HG02571 (cell line): ENCODE measurements around the gene FCER1G.

ENCODE experiments used
- ATAC-seq: cut with Tn5 transposase; IDR thresholded peaks from one replicate; pipeline ENCODE4 v1.9.1; 2021; ENCODE audit warnings: mild to moderate bottlenecking, moderate library complexity; ENCODE audit not compliant: unreplicated experiment

Gene FCER1G

DNA sequence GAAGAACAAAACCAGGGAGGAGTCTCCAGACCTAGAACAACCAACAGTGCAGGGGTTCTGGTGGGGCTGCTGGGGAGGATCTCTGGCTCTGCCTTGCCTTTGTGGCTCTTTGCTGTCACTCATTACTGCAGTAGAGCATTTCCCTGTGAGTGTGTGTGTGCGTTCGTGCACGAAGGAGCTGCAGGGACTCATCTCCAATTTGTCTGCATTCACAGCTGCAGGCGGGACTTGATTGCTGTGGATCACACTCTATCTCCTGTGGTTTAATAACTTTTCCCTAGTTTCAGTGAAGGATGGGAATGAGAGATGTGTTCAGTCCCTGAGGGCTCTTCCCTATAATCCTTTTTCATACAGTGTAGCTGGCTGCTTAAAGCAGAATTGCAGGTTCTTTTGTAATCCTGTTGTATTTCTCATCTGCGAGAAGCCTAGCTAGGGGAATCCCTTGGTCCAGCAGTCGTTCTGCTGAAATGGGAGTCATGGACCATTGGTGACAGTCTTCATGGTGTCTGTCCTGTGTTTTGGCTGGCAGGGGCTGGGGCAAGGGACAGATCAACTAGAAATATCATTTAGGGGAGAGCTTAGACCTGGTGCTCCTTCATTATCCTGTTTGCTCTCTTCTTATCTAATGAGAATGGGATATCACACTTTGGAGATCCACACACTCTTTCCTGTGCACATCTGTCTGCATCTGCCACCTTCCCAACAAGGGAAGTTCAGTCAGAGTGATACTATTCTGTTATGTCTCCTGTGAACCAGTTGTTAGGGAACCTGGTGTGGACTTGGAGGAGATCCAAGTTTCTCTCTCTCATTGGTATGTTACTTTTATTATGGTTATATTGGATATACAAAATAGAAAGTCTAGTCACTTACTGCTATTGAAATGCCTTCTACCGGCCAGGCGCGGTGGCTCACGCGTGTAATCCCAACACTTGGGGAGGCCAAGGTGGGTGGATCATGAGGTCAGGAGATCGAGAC lies 46.5 kb downstream of the FCER1G start:
- ATAC-seq, result no peak

DNA sequence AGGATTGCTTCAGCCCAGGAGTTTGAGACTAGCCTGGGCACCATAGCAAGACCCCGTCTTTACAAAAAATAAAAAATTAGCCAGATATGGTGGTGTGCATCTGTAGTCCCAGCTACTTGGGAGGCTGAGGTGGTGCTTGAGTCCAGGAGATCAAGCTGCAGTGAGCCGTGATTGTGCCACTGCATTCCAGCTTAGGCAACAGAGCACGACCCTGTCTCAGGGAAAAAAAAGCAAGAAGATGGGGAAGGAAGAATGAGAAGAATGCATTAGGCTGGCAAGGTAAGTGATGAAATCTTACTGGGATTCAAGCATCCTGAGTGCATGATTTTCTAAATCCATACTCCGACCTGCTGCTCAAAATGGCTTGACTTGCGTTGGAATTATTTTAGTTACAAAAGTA lies 50.2 kb downstream of the FCER1G start:
- ATAC-seq, result no peak

DNA sequence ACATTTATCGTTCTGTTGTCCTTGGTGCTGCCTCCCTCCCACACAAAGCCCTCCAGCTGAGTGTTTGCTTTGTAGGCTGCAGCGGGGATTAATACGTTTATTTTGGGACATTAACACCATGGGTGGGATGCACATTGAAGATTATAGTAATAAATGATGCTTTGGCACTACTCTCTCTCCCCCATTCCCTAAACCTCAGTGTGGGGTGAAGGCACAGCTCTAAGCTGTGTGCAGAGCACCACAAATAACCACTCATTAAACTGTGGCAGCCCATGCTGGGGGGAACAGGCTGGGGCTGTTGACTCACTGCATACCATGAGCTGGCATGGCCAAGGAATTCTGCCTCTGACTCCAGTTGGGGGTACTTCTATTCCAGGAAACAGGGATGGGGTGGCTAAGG lies 51.1 kb downstream of the FCER1G start:
- ATAC-seq, result no peak

DNA sequence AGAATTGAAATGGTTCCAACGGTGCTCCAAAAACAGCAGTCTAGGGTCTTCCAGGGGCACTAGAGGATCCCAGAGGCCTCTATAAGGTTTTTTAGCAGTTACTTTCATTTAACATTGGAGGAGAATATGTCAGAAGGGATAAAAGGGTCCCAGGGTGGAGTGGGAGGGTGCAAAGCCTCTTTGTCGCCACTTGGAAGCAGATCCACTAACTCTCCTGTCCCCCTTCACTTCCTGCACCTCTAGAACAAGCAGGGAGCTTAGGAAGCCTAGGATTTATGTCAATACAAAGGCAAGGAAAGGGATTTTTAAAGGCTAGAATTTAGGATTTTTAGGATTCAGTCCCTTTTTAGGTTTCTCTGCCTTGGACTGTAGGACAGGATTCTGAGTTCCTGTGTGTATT lies 51.7 kb downstream of the FCER1G start:
- ATAC-seq, result no peak

DNA sequence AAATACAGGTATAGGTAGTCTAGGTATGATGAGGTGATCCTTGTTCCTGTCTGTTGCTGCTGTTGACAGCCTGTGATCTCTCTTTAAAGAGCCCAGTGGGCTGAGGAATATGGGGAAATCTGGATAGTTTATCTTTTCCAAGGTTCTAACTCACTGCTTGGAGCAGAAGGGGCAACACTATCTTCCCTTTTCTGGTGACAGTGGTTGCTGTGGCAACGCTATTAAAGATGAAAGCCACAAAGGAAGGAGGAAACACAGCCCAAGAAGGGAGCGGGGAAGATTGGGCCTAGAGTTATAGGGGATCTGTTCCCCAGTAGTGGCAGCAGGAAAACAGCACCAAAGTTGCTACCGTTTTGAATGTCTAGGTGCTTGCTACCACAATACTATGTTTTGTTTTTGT lies 52.2 kb downstream of the FCER1G start:
- no peak for ATAC-seq
